ENCODE data around the gene PAN3.
A peak's percentile ranks its signal among the peaks of the same experiment; 100 is the strongest.

PAN3 gene

GRCh38 chr13:28147495-28147894 lies 9.2 kb downstream of the PAN3 start:
- DNase-seq (ENCODE audit: low read depth in 2 of 2): peak in 1 of 2 donors; percentile 14
- TF ChIP-seq CTCF (IDR thresholded peaks at IDR 0.05; ENCODE audit: low read depth, low read length): no peak

GRCh38 chr13:28159057-28159456 lies 20.7 kb downstream of the PAN3 start:
- TF ChIP-seq CTCF (IDR thresholded peaks at IDR 0.05; ENCODE audit: low read depth, low read length): no peak
- DNase-seq (ENCODE audit: low read depth in 2 of 2): no peak
- no peak overlapping the region for H3K4me3 ChIP-seq (replicated peaks in 1 of 2; ENCODE audit: low read depth in 2 of 2, low read length in 2 of 2)

More at GRCh38 chr13:28147495-28147894, 9.2 kb downstream of the PAN3 start:
- H3K4me3 ChIP-seq (replicated peaks in 1 of 2; ENCODE audit: low read depth in 2 of 2, low read length in 2 of 2): no peak overlapping the region

- H3K4me3 ChIP-seq (replicated peaks in 1 of 2; ENCODE audit: low read depth in 2 of 2, low read length in 2 of 2): no peak overlapping the region
- DNase-seq (ENCODE audit: low read depth in 2 of 2): peak; percentile 9 to 34
- no peak for TF ChIP-seq CTCF (IDR thresholded peaks at IDR 0.05; ENCODE audit: low read depth, low read length)
Observed at GRCh38 chr13:28161370-28161769, 23.0 kb downstream of the PAN3 start.

- TF ChIP-seq CTCF (IDR thresholded peaks at IDR 0.05; ENCODE audit: low read depth, low read length): no peak
Observed at GRCh38 chr13:28163587-28163986, 25.2 kb downstream of the PAN3 start.

GRCh38 chr13:28166257-28166656 lies 27.9 kb downstream of the PAN3 start:
- no peak for TF ChIP-seq CTCF (IDR thresholded peaks at IDR 0.05; ENCODE audit: low read depth, low read length)
- no peak for DNase-seq (ENCODE audit: low read depth in 2 of 2)
- H3K4me3 ChIP-seq (replicated peaks in 1 of 2; ENCODE audit: low read depth in 2 of 2, low read length in 2 of 2): no peak overlapping the region

More at GRCh38 chr13:28163587-28163986, 25.2 kb downstream of the PAN3 start:
- no peak overlapping the region for H3K4me3 ChIP-seq (replicated peaks in 1 of 2; ENCODE audit: low read depth in 2 of 2, low read length in 2 of 2)
- DNase-seq (ENCODE audit: low read depth in 2 of 2): no peak

GRCh38 chr13:28171266-28171665 lies 32.9 kb downstream of the PAN3 start:
- H3K4me3 ChIP-seq (replicated peaks in 1 of 2; ENCODE audit: low read depth in 2 of 2, low read length in 2 of 2): no peak overlapping the region
- TF ChIP-seq CTCF (IDR thresholded peaks at IDR 0.05; ENCODE audit: low read depth, low read length): no peak
- no peak for DNase-seq (ENCODE audit: low read depth in 2 of 2)

- H3K4me3 ChIP-seq (replicated peaks in 1 of 2; ENCODE audit: low read depth in 2 of 2, low read length in 2 of 2): no peak overlapping the region
- TF ChIP-seq CTCF (IDR thresholded peaks at IDR 0.05; ENCODE audit: low read depth, low read length): no peak
- no peak for DNase-seq (ENCODE audit: low read depth in 2 of 2)
Observed at GRCh38 chr13:28172947-28173346, 34.6 kb downstream of the PAN3 start.

Data from cardiac fibroblast (primary cell).